Astrocyte (in vitro differentiated cells and primary cell): ENCODE results near the gene TRAK1. TPM values are rescaled to one million over a fixed set of nuclear protein-coding genes. Genes with fewer than 3 reads are reported as not detected.
"Not testable (repeated sequence)": the region's sequence is repeated elsewhere in the genome, so short reads cannot be mapped to it uniquely, and the experiment has no call there.

ENCODE experiments used
- DNase-seq: peaks from one replicate; pipeline ENCODE4 v3.0.0-alpha.2; 2010; ENCODE audit warnings: low read depth
- FAIRE-seq: peaks from 2 replicates; lab custom pipeline; 2011; peaks lifted over from hg19 to GRCh38; lab: Jason Lieb, UNC
- H2AFZ ChIP-seq: 2 replicates; pipeline ENCODE4 v1.6.0; 2012; ENCODE audit warnings: low read depth, low read length, inconsistent platforms
- H3K27ac ChIP-seq: 2 replicates; pipeline ENCODE4 v1.5.1; 2011; ENCODE audit warnings: low read depth, low read length, inconsistent platforms
- H3K27me3 ChIP-seq: 2 replicates; pipeline ENCODE4 v1.6.0; 2011; ENCODE audit warnings: low read length, inconsistent platforms; ENCODE audit not compliant: insufficient read depth
- H3K36me3 ChIP-seq: 2 replicates; pipeline ENCODE4 v1.5.1; 2011; ENCODE audit warnings: low read length, inconsistent platforms; ENCODE audit not compliant: insufficient read depth
- H3K4me1 ChIP-seq: 2 replicates; pipeline ENCODE4 v1.5.1; 2011; ENCODE audit warnings: low read length, inconsistent platforms; ENCODE audit not compliant: insufficient read depth
- H3K4me2 ChIP-seq: 2 replicates; pipeline ENCODE4 v1.6.0; 2012; ENCODE audit warnings: low read length, inconsistent platforms
- H3K4me3 ChIP-seq: 2 replicates; pipeline ENCODE4 v1.5.1; 2011; ENCODE audit warnings: low read depth, mild to moderate bottlenecking, low read length, inconsistent platforms; ENCODE audit not compliant: insufficient read depth
- H3K79me2 ChIP-seq: 2 replicates; pipeline ENCODE4 v1.6.0; 2012; ENCODE audit warnings: mild to moderate bottlenecking, low read length, inconsistent platforms; ENCODE audit not compliant: insufficient read depth
- H3K9ac ChIP-seq: 2 replicates; pipeline ENCODE4 v1.6.0; 2012; ENCODE audit warnings: mild to moderate bottlenecking, low read length, inconsistent platforms
- H3K9me3 ChIP-seq: 2 replicates; pipeline ENCODE4 v1.5.1; 2012; ENCODE audit warnings: low read depth, mild to moderate bottlenecking, low read length, inconsistent platforms; ENCODE audit not compliant: insufficient read depth
- H4K20me1 ChIP-seq: 2 replicates; pipeline ENCODE4 v1.6.0; 2012; ENCODE audit warnings: low read length, inconsistent platforms; ENCODE audit not compliant: insufficient read depth
- H3K27ac Mint-ChIP-seq: one replicate; pipeline ENCODE4 v1.8.0; 2021; ENCODE audit warnings: mild to moderate bottlenecking, mixed read lengths; ENCODE audit not compliant: unreplicated experiment
- H3K27me3 Mint-ChIP-seq: one replicate; pipeline ENCODE4 v1.8.0; 2021; ENCODE audit warnings: low read depth, mixed read lengths; ENCODE audit not compliant: unreplicated experiment
- H3K36me3 Mint-ChIP-seq: one replicate; pipeline ENCODE4 v1.8.0; 2021; ENCODE audit warnings: low read depth, mixed read lengths; ENCODE audit not compliant: unreplicated experiment
- H3K4me1 Mint-ChIP-seq: one replicate; pipeline ENCODE4 v1.8.0; 2021; ENCODE audit warnings: low read depth, mixed read lengths; ENCODE audit not compliant: unreplicated experiment
- H3K4me3 Mint-ChIP-seq: one replicate; pipeline ENCODE4 v1.8.0; 2021; ENCODE audit warnings: mild to moderate bottlenecking, moderate library complexity, mixed read lengths; ENCODE audit not compliant: unreplicated experiment
- H3K9me3 Mint-ChIP-seq: one replicate; pipeline ENCODE4 v1.8.0; 2021; ENCODE audit warnings: mild to moderate bottlenecking, mixed read lengths; ENCODE audit not compliant: unreplicated experiment
- CTCF ChIP-seq: IDR thresholded peaks from 2 replicates; pipeline ENCODE4 v1.5.1; 2011; ENCODE audit warnings: low read depth, mild to moderate bottlenecking, inconsistent platforms, low read length, moderate library complexity; ENCODE audit not compliant: insufficient read depth
- EZH2 ChIP-seq: IDR thresholded peaks from 2 replicates; pipeline ENCODE4 v1.6.1; 2012; ENCODE audit warnings: mild to moderate bottlenecking, low read length, inconsistent platforms; ENCODE audit not compliant: insufficient read depth
- total RNA-seq: library from RNA; stranded (reverse); gene quantifications from 2 replicates; pipeline ENCODE4 v1.2.1, GENCODE V29; 2021

Gene TRAK1
- total RNA-seq, 1 donor from 2014 or later = 56.2 TPM

- H3K4me1 Mint-ChIP-seq = peaks cover 26% of the 10 kb centered on the region
Observed at GRCh38 chr3:42043099-42043813, 47.9 kb upstream of the TRAK1 start.

GRCh38 chr3:42045708-42046243 is 45.4 kb upstream of the TRAK1 start:
- H4K20me1 ChIP-seq = peaks cover 4% of the 10 kb centered on the region
- Mint-ChIP-seq H3K4me3 (no peak overlapping the region), H3K27me3 (no peaks in the 10 kb centered on the region), H3K9me3 (no peaks in the 10 kb centered on the region), H3K27ac (no peak overlapping the region), H3K4me1 (peaks cover 28% of the 10 kb centered on the region), H3K36me3 (peaks cover 1% of the 10 kb centered on the region)
- no peak for DNase-seq
- H3K27me3 ChIP-seq = no peaks in the 10 kb centered on the region
- peak overlapping the region; percentile 10 for H3K9ac ChIP-seq
- no peaks in the 10 kb centered on the region for H3K9me3 ChIP-seq
- H3K4me2 ChIP-seq = peak overlapping the region; percentile 18
- H3K36me3 ChIP-seq = no peaks in the 10 kb centered on the region
- H3K4me3 ChIP-seq = no peak overlapping the region
- no peak for FAIRE-seq
- H3K79me2 ChIP-seq = peaks cover 65% of the 10 kb centered on the region
- H3K4me1 ChIP-seq = peaks cover 27% of the 10 kb centered on the region
- no peak for TF ChIP-seq EZH2
- TF ChIP-seq CTCF = no peak
- H2AFZ ChIP-seq = no peak overlapping the region
- peak overlapping the region; percentile 89 for H3K27ac ChIP-seq

More at GRCh38 chr3:42043099-42043813, 47.9 kb upstream of the TRAK1 start:
- Histone ChIP-seq H4K20me1 (peaks cover 4% of the 10 kb centered on the region), H2AFZ (peak overlapping the region; percentile 37), H3K36me3 (no peaks in the 10 kb centered on the region), H3K27me3 (no peaks in the 10 kb centered on the region), H3K9me3 (no peaks in the 10 kb centered on the region), H3K79me2 (peaks cover 72% of the 10 kb centered on the region), H3K4me1 (peaks cover 27% of the 10 kb centered on the region), H3K4me3 (no peak overlapping the region), H3K9ac (peak overlapping the region; percentile 88), H3K27ac (peak overlapping the region; percentile 89), H3K4me2 (peak overlapping the region; percentile 81)
- TF ChIP-seq EZH2 (no peak), CTCF (no peak)
- Mint-ChIP-seq H3K36me3 (no peaks in the 10 kb centered on the region), H3K9me3 (peaks cover 1% of the 10 kb centered on the region), H3K27ac (peak overlapping the region; percentile 99), H3K27me3 (no peaks in the 10 kb centered on the region), H3K4me3 (peak overlapping the region; percentile 72)
- DNase-seq = peak; percentile 78
- no peak for FAIRE-seq

GRCh38 chr3:42048526-42048925 is 42.6 kb upstream of the TRAK1 start:
- H3K9me3 ChIP-seq, H3K36me3 Mint-ChIP-seq, FAIRE-seq, H3K27ac ChIP-seq, H3K36me3 ChIP-seq, H2AFZ ChIP-seq, H3K27me3 Mint-ChIP-seq, H3K9ac ChIP-seq, H3K4me3 Mint-ChIP-seq, H4K20me1 ChIP-seq, H3K4me3 ChIP-seq, H3K4me2 ChIP-seq, DNase-seq, H3K9me3 Mint-ChIP-seq, H3K27ac Mint-ChIP-seq, H3K27me3 ChIP-seq: not testable (repeated sequence)
- peaks cover 60% of the 10 kb centered on the region for H3K79me2 ChIP-seq
- H3K4me1 Mint-ChIP-seq = peaks cover 34% of the 10 kb centered on the region
- H3K4me1 ChIP-seq = peaks cover 35% of the 10 kb centered on the region
